GM18519 (cell line): ENCODE results near the gene ALDH1L1.

Source experiments
- ATAC-seq: cut with Tn5 transposase; IDR thresholded peaks from one replicate; pipeline ENCODE4 v1.9.1; 2021; ENCODE audit warnings: mild to moderate bottlenecking, moderate library complexity; ENCODE audit not compliant: unreplicated experiment, low FRiP score

The ALDH1L1 gene

GRCh38 chr3:126180477-126181397, at the start of gene ALDH1L1:
ALDH1L1 (minus strand) TSS chr3:126180586; CDS start chr3:126160979, 19,607 bp downstream.
- ATAC-seq: no peak

GRCh38 chr3:126226374-126226773, 46.0 kb upstream of the ALDH1L1 start:
- no peak for ATAC-seq

- ATAC-seq: no peak
Observed at GRCh38 chr3:126216416-126216815, 36.0 kb upstream of the ALDH1L1 start.

GRCh38 chr3:126213379-126214028, 33.1 kb upstream of the ALDH1L1 start:
- ATAC-seq: no peak

GRCh38 chr3:126212620-126213378, 32.4 kb upstream of the ALDH1L1 start:
- no peak for ATAC-seq

- no peak for ATAC-seq
Observed at GRCh38 chr3:126212250-126212619, 31.8 kb upstream of the ALDH1L1 start.

GRCh38 chr3:126211569-126211968, 31.2 kb upstream of the ALDH1L1 start:
- no peak for ATAC-seq

GRCh38 chr3:126210606-126211005, 30.2 kb upstream of the ALDH1L1 start:
- no peak for ATAC-seq

GRCh38 chr3:126209741-126210140, 29.4 kb upstream of the ALDH1L1 start:
- ATAC-seq: no peak

- no peak for ATAC-seq
Observed at GRCh38 chr3:126208606-126209256, 28.3 kb upstream of the ALDH1L1 start.

GRCh38 chr3:126208182-126208581, 27.8 kb upstream of the ALDH1L1 start:
- no peak for ATAC-seq

- ATAC-seq: no peak
Observed at GRCh38 chr3:126207166-126207565, 26.8 kb upstream of the ALDH1L1 start.

GRCh38 chr3:126205717-126206655, 25.6 kb upstream of the ALDH1L1 start:
- no peak for ATAC-seq

- ATAC-seq: no peak
Observed at GRCh38 chr3:126202680-126203079, 22.3 kb upstream of the ALDH1L1 start.

GRCh38 chr3:126202276-126202675, 21.9 kb upstream of the ALDH1L1 start:
- ATAC-seq: no peak

- no peak for ATAC-seq
Observed at GRCh38 chr3:126201168-126201567, 20.8 kb upstream of the ALDH1L1 start.

- ATAC-seq: no peak
Observed at GRCh38 chr3:126200534-126200933, 20.1 kb upstream of the ALDH1L1 start.

GRCh38 chr3:126199256-126199655, 18.9 kb upstream of the ALDH1L1 start:
- ATAC-seq: no peak

GRCh38 chr3:126197854-126198584, 17.6 kb upstream of the ALDH1L1 start:
- no peak for ATAC-seq
